T47D (cell line): Measurements from ENCODE around the gene C4orf33.
"Not testable (repeated sequence)": the region's sequence is repeated elsewhere in the genome, so short reads cannot be mapped to it uniquely, and the experiment has no call there.

Source experiments
- DNase-seq, 2 experiments: peaks; one replicate each; pipeline versions ENCODE4 v3.0.0 to v3.0.0-alpha.2; 2011 to 2012; ENCODE audit warnings: low read depth in 1 of 2, low spot score in 1 of 2
- JUND ChIP-seq: IDR thresholded peaks from 2 replicates; pipeline ENCODE4 v1.6.1; 2012; ENCODE audit warnings: low read depth
- in situ Hi-C: cut with HindIII; loops from 2 replicates; pipeline ENCODE4 v1.10.0; 2016; ENCODE audit warnings: low sequenced_read_pairs, low pct_unique_long_range_greater_than_20kb

C4orf33 gene

GRCh38 chr4:129094347-129094746, 1.6 kb upstream of the C4orf33 start:
- DNase-seq: no peak
- in situ Hi-C loops: no loop called here
- no peak for TF ChIP-seq JUND

- no peak for TF ChIP-seq JUND
- no peak for DNase-seq
- in situ Hi-C loops: no loop called here
These were observed 2.6 kb downstream of the C4orf33 start for GRCh38 chr4:129098531-129099001.

- in situ Hi-C loops: no loop called here
- no peak for TF ChIP-seq JUND
- no peak for DNase-seq
These were observed 14.2 kb downstream of the C4orf33 start for GRCh38 chr4:129109965-129110824.

- in situ Hi-C loops: no loop called here
- DNase-seq: no peak
- no peak for TF ChIP-seq JUND
These were observed 15.0 kb downstream of the C4orf33 start for GRCh38 chr4:129110931-129111330.

- in situ Hi-C loops: no loop called here
- DNase-seq: no peak
- no peak for TF ChIP-seq JUND
These were observed 16.0 kb downstream of the C4orf33 start for GRCh38 chr4:129111919-129112318.

GRCh38 chr4:129113434-129113833, 17.5 kb downstream of the C4orf33 start:
- DNase-seq: no peak
- no peak for TF ChIP-seq JUND
- in situ Hi-C loops: no loop called here

- DNase-seq: no peak
- in situ Hi-C loops: no loop called here
- TF ChIP-seq JUND: no peak
These were observed 18.0 kb downstream of the C4orf33 start for GRCh38 chr4:129113919-129114318.

- no peak for TF ChIP-seq JUND
- in situ Hi-C loops: no loop called here
- DNase-seq: no peak
These were observed 21.8 kb downstream of the C4orf33 start for GRCh38 chr4:129117705-129118104.

- DNase-seq, in situ Hi-C loops: not testable (repeated sequence)
These were observed 30.7 kb downstream of the C4orf33 start for GRCh38 chr4:129126614-129127013.

GRCh38 chr4:129129143-129129542, 33.2 kb downstream of the C4orf33 start:
- TF ChIP-seq JUND: no peak
- no peak for DNase-seq
- in situ Hi-C loops: no loop called here

GRCh38 chr4:129131343-129131742, 35.4 kb downstream of the C4orf33 start:
- DNase-seq: no peak
- in situ Hi-C loops: no loop called here
- TF ChIP-seq JUND: no peak

GRCh38 chr4:129136433-129136832, 40.5 kb downstream of the C4orf33 start:
- in situ Hi-C loops: no loop called here
- DNase-seq: no peak
- TF ChIP-seq JUND: no peak

GRCh38 chr4:129138810-129139496, 43.0 kb downstream of the C4orf33 start:
- in situ Hi-C loops: no loop called here
- TF ChIP-seq JUND: no peak
- DNase-seq: peak; percentile 17 to 56
